PC-3 (cell line): ENCODE data around the gene CASKIN1. TPM values are rescaled to one million over a fixed set of nuclear protein-coding genes. Genes with fewer than 3 reads are reported as not detected.

Source experiments
- ATAC-seq: fragments of 200-7000 bp; cut with Tn5 transposase; 2 replicates; pipeline ENCODE4 v1.9.1; 2020; ENCODE audit warnings: mild to moderate bottlenecking, moderate library complexity
- BruUV-seq: library from RNA; stranded (reverse); fragments of 400-500 nt; replicated peaks from 2 replicates; lab custom pipeline; 2021; lab: Mats Ljungman, UMichigan
- CTCF ChIA-PET: fragments of 300-600 bp; sonication (Branson Sonifier 250); formaldehyde crosslinking; loops from one replicate; lab custom pipeline; 2022; ENCODE audit warnings: antibody characterized with exemption; lab: Charles Lee
- POLR2A ChIA-PET: fragments of 300-600 bp; sonication (Branson Sonifier 250); formaldehyde crosslinking; loops from one replicate; lab custom pipeline; 2022; ENCODE audit warnings: antibody characterized with exemption; ENCODE audit not compliant: unreplicated experiment; lab: Charles Lee
- DNase-seq: peaks from one replicate; pipeline ENCODE4 v3.0.0-alpha.2; 2015
- H2AFZ ChIP-seq: fragments of 300-600 bp; sonication (generic); 2 replicates; pipeline ENCODE4 v1.6.0; 2016; ENCODE audit warnings: antibody characterized with exemption, low read length
- H3F3A ChIP-seq: fragments of 300-600 bp; sonication (generic); one replicate; pipeline ENCODE4 v1.6.0; 2017; ENCODE audit warnings: antibody characterized with exemption, low read length, control low read depth, mild to moderate bottlenecking; ENCODE audit not compliant: unreplicated experiment
- H3K27ac ChIP-seq: fragments of 300-600 bp; sonication (generic); 2 replicates; pipeline ENCODE4 v1.5.1; 2016; ENCODE audit warnings: mild to moderate bottlenecking, low read length
- H3K27me3 ChIP-seq: fragments of 300-600 bp; sonication (generic); 2 replicates; pipeline ENCODE4 v1.6.1; 2016; ENCODE audit warnings: low read length, mixed read lengths
- H3K36me3 ChIP-seq: fragments of 300-600 bp; sonication (generic); 2 replicates; pipeline ENCODE4 v1.6.1; 2016; ENCODE audit warnings: low read depth, mixed run types, low read length, mixed read lengths
- H3K4me1 ChIP-seq: fragments of 300-600 bp; sonication (generic); 2 replicates; pipeline ENCODE4 v1.5.1; 2016; ENCODE audit warnings: low read length; ENCODE audit not compliant: insufficient read depth
- H3K4me2 ChIP-seq: fragments of 300-600 bp; sonication (generic); 2 replicates; pipeline ENCODE4 v1.6.0; 2016; ENCODE audit warnings: low read length
- H3K4me3 ChIP-seq: fragments of 300-600 bp; sonication (generic); 2 replicates; pipeline ENCODE4 v1.5.1; 2016; ENCODE audit warnings: mild to moderate bottlenecking, low read length, mixed read lengths
- H3K79me2 ChIP-seq: fragments of 300-600 bp; sonication (generic); 2 replicates; pipeline ENCODE4 v1.6.1; 2017; ENCODE audit warnings: low read length, mixed read lengths
- H3K9ac ChIP-seq: fragments of 300-600 bp; sonication (generic); 2 replicates; pipeline ENCODE4 v1.6.0; 2016; ENCODE audit warnings: mild to moderate bottlenecking, low read length
- H3K9me2 ChIP-seq: fragments of 300-600 bp; sonication (generic); replicated peaks from 2 replicates; pipeline ENCODE4 v1.6.1; 2016; ENCODE audit warnings: mixed run types, low read length, mixed read lengths
- H3K9me3 ChIP-seq: fragments of 300-600 bp; sonication (generic); 2 replicates; pipeline ENCODE4 v1.6.1; 2016; ENCODE audit warnings: low read length, mixed read lengths
- H4K20me1 ChIP-seq: fragments of 300-600 bp; sonication (generic); 2 replicates; pipeline ENCODE4 v1.6.1; 2016; ENCODE audit warnings: low read length, mixed read lengths
- CTCF ChIP-seq: fragments of 300-600 bp; sonication (generic); conservative IDR thresholded peaks from 2 replicates; pipeline ENCODE4 v1.5.1; 2017; ENCODE audit warnings: antibody characterized with exemption, low read depth, mild to moderate bottlenecking, low read length
- EZH2 ChIP-seq: fragments of 300-600 bp; sonication (generic); IDR thresholded peaks from one replicate; pipeline ENCODE4 v1.6.1; 2017; ENCODE audit warnings: antibody characterized with exemption, mild to moderate bottlenecking, low read length; ENCODE audit not compliant: unreplicated experiment
- EZH2phosphoT487 ChIP-seq: fragments of 300-600 bp; sonication (generic); IDR thresholded peaks from 2 replicates; pipeline ENCODE4 v1.6.1; 2018; ENCODE audit warnings: mild to moderate bottlenecking, antibody characterized with exemption, low read length, borderline replicate concordance
- intact Hi-C: fragments of 100-400 bp; cut with micrococcal nuclease; formaldehyde crosslinking; loops from 2 replicates; pipeline ENCODE4 v1.9.0; 2023
- total RNA-seq: library from RNA; depleted of rRNA; stranded (reverse); fragments of >200 nt; gene quantifications from 2 replicates; pipeline ENCODE4 v1.2.3, GENCODE V29; 2014

CASKIN1 gene
- total RNA-seq, 1 experiment from 2014 or later, result 1.6 TPM

- no peak overlapping the region for H2AFZ ChIP-seq
- no peak overlapping the region for H3K9ac ChIP-seq
- no peak for TF ChIP-seq CTCF
- TF ChIP-seq EZH2phosphoT487, result no peak
- TF ChIP-seq EZH2, result no peak
- ChIA-PET CTCF (no interaction called here), POLR2A (no interaction called here)
- DNase-seq (no peak), ATAC-seq (no peak)
- no peak overlapping the region for H3K4me3 ChIP-seq
- H3K4me1 ChIP-seq, result no peaks in the 10 kb centered on the region
- H3K4me2 ChIP-seq, result no peak overlapping the region
- intact Hi-C loops, result no loop called here
- H3K9me3 ChIP-seq, result no peaks in the 10 kb centered on the region
- no peaks in the 10 kb centered on the region for H3K27me3 ChIP-seq
- no peak overlapping the region for H3K27ac ChIP-seq
- H3K9me2 ChIP-seq, result no peaks in the 10 kb centered on the region
- BruUV-seq, result no TSS peak
- no peaks in the 10 kb centered on the region for H4K20me1 ChIP-seq
- no peaks in the 10 kb centered on the region for H3K79me2 ChIP-seq
- H3K36me3 ChIP-seq, result no peaks in the 10 kb centered on the region
- H3F3A ChIP-seq, result no peaks in the 10 kb centered on the region
These were observed 20.4 kb downstream of the CASKIN1 start for GRCh38 chr16:2176047-2176446.

- ChIA-PET CTCF (no interaction called here), POLR2A (no interaction called here)
- no peaks in the 10 kb centered on the region for H3F3A ChIP-seq
- no peak overlapping the region for H3K27ac ChIP-seq
- intact Hi-C loops, result no loop called here
- no peaks in the 10 kb centered on the region for H4K20me1 ChIP-seq
- TF ChIP-seq EZH2 (no peak), EZH2phosphoT487 (no peak)
- ATAC-seq (no peak), DNase-seq (no peak)
- H3K4me1 ChIP-seq, result no peaks in the 10 kb centered on the region
- H3K36me3 ChIP-seq, result no peaks in the 10 kb centered on the region
- H3K79me2 ChIP-seq, result no peaks in the 10 kb centered on the region
- H2AFZ ChIP-seq, result no peak overlapping the region
- H3K4me2 ChIP-seq, result no peak overlapping the region
- H3K4me3 ChIP-seq, result no peak overlapping the region
- no peaks in the 10 kb centered on the region for H3K27me3 ChIP-seq
- H3K9me3 ChIP-seq, result no peaks in the 10 kb centered on the region
- no peaks in the 10 kb centered on the region for H3K9me2 ChIP-seq
- no TSS peak for BruUV-seq
- H3K9ac ChIP-seq, result no peak overlapping the region
These were observed 21.0 kb downstream of the CASKIN1 start for GRCh38 chr16:2175454-2175853.

GRCh38 chr16:2174396-2175131 lies 21.8 kb downstream of the CASKIN1 start:
- no peaks in the 10 kb centered on the region for H3F3A ChIP-seq
- no peak overlapping the region for H3K4me2 ChIP-seq
- intact Hi-C loops, result no loop called here
- BruUV-seq, result no TSS peak
- no peak overlapping the region for H2AFZ ChIP-seq
- H3K9me2 ChIP-seq, result no peaks in the 10 kb centered on the region
- H3K9me3 ChIP-seq, result no peaks in the 10 kb centered on the region
- no peaks in the 10 kb centered on the region for H3K4me1 ChIP-seq
- H4K20me1 ChIP-seq, result no peaks in the 10 kb centered on the region
- no peak for DNase-seq
- no peak overlapping the region for H3K9ac ChIP-seq
- H3K27ac ChIP-seq, result no peak overlapping the region
- TF ChIP-seq CTCF (no peak), EZH2phosphoT487 (no peak), EZH2 (no peak)
- no peaks in the 10 kb centered on the region for H3K79me2 ChIP-seq
- POLR2A ChIA-PET, result no interaction called here
- H3K4me3 ChIP-seq, result no peak overlapping the region
- no peaks in the 10 kb centered on the region for H3K36me3 ChIP-seq
- CTCF ChIA-PET, result no interaction called here
- no peaks in the 10 kb centered on the region for H3K27me3 ChIP-seq
- ATAC-seq, result no peak
